ENCODE results near the gene MIF.

GRCh38 chr22:23884140-23884539 is 10.0 kb upstream of the MIF start:
- TF ChIP-seq CTCF (IDR thresholded peaks at IDR 0.05; ENCODE audit: low read depth, low read length) (no peak), POLR2A (IDR thresholded peaks at IDR 0.05; ENCODE audit: extremely low read depth, insufficient read length) (no peak), MAX (IDR thresholded peaks at IDR 0.05; ENCODE audit: low read depth, low read length) (no peak), MYC (IDR thresholded peaks at IDR 0.05; ENCODE audit: low read depth, low read length) (no peak)
